ENCODE data around the gene MYL7.

Gene MYL7

DNA sequence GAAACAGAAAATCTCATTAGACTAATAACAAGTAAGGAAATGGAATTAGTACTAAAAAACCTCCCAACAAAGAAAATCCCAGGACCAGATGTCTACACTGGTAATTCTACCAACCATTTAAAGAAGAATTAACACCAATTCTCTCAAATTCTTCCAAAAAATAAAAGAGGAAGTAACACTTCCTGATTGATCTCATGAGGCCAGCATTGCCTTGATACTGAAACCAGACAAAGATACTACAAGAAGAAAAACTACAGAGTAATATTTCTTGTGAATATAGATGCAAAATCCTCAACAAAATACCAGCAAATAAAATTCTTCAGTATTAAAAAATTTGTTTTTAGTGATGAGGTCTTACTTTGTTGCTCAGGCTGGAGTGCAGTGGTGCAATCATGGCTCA, 26.8 kb upstream of the MYL7 start:
- DNase-seq: no peak

DNA sequence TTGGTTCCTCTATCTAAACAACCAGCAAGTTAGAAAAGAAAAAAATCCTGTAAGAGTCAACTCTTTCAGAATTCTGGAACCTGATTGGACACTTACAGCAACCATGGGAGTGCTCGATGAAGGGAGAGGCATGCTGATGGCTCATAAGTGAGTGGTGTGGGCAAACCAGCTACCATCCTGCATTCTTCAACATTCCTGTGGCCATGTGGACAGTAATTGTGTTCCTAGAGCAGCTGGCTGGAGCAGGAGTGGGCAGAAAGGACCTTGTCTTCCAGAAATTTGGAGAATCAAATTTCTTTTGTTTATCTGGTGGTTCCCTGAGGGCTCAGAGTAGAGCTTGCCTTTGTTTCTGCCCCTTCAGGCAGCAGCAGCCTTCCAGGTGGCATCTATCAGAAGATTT, 22.5 kb upstream of the MYL7 start:
- no peak for DNase-seq

DNA sequence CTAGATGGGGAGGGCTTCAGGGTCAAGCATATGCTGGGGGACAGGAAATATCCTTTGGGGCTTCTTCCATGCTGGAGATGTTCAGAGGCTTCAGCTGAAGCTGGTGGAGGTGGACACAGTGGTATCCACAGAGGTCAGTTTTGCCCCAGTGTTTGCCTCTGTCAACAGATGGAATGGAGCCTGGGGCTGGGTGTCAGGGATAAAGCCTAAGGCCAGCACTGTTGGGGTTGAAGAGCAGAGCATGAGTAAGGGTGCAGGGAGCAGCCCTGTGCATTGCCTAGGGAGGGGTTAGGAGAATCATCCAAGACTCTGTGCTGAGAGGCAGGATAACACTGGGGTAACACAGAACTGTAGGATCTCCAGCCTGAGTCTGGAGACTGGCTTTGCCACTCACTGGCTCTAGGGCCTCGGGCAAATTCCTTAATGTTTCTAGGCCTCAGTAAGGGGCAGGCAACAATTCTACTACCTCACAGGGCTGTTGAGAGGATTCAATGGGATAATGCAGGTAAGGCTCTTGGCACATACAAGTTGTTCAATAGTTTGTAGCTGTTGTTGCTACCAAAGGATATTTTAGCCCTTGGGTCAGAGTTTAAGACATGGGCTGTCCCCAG, 21.8 kb upstream of the MYL7 start:
- no peak for DNase-seq

DNA sequence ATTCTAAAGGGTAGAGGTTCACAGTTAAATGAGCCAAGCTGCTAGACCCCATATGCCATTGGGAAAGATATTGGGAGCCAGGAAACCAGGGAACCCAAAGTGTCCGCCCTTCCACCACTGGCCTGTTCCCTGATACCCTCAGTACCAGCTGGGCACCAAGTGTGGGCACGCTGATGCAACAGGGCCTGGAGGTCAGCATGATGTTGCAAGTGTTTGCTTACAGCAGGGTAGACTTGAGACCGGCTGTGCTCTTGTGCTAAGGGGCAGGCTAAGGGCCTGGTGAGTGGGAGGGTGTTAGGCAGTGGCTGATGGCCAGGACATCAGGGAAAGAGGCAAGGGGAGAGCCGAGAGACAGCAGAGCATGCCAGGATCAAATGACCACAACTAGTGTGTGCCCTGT, 21.0 kb upstream of the MYL7 start:
- no peak for DNase-seq

DNA sequence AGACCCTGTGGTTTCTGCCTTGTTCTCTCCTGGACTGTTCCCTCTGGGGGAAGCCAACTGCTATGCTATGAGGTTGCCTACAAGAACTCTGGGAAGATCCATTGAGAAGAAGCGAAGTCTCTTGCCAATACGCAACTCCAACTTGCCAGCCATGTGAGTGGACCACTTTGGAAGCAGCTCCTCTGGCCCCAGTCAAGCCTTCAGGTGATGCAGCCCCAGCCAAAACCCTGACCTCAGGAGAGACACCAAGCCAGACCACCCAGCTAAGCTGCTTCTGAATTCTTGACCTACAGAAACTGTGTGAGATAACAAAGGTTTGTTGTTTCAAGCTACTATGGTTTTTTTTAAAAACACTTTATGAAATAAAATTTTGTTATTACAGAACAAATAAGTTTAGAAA, 20.2 kb upstream of the MYL7 start:
- no peak for DNase-seq

DNA sequence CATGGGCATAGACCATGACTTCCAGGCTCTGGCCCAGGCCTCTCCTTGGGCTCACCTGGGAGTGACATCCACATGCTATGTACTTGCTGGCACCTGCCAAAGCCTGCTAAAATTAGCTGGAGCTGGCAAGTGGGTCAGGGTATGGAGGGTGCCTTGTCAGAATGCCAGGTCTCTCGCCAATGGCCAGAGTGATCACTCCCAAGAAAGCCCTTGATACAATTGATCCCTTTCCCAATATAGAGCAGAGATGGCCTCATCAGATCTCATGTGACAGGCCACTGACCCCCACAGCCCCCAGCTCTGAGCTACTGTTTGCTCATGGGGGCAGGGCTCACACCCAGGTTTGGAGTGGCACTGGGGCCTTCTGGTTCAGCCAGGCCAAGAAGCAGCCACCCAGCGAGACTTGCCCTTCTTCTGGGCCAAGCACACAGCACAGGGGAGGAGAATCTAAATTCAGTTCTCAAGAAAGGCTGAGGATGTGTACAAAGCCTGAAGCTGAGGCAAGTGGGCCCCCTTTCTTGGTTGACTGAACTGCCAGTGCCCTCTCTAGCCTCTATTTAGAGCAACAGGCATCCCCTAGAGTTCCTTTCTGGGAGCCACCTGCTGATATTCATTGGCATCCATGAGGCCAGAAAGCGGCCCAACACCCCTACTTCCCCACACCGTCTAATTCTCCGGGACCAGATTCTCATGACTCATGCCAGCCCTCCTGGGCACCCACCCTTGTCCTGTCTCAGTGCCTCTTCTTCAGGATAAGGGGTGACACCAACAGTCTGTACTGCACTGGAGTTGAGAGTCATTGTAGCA, 18.9 kb upstream of the MYL7 start:
- no peak for DNase-seq

DNA sequence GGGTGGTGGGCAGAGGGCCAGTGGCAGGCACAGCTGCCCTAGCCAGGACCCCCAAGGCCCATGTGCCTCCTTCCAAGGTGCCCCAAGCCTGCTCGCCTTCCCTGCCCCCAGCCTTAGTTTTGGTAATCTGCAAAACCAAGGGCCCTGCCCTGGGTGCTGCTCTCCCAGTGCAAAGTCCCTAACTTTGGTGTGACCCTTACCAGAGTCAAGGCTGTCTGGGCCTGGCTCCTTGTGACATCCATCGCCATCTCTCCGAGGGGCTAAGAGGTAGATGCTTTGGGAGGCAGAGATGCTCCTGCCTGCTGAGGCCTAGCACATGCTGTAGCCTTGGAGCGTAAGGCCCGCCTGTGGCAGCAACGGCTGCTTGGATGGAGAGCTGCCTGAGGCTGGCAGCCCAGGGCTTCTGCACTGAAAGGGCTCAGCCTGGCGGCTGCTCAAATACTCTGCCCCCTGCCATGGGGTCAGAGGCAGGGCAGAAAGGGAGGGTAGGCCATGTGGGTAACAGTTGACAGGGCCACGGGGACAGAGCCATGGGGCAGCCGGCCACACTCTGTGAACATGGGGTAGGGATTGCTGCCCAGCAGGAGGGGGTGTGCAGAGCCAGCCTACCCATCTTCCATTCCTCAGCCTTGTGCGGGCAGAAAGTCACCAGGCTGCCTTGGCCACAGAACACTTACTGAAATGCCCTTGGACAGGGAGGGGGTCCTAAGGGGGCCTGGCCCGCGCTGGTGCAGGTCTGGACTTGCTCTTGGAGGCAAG, 17.9 kb upstream of the MYL7 start:
- DNase-seq: no peak

DNA sequence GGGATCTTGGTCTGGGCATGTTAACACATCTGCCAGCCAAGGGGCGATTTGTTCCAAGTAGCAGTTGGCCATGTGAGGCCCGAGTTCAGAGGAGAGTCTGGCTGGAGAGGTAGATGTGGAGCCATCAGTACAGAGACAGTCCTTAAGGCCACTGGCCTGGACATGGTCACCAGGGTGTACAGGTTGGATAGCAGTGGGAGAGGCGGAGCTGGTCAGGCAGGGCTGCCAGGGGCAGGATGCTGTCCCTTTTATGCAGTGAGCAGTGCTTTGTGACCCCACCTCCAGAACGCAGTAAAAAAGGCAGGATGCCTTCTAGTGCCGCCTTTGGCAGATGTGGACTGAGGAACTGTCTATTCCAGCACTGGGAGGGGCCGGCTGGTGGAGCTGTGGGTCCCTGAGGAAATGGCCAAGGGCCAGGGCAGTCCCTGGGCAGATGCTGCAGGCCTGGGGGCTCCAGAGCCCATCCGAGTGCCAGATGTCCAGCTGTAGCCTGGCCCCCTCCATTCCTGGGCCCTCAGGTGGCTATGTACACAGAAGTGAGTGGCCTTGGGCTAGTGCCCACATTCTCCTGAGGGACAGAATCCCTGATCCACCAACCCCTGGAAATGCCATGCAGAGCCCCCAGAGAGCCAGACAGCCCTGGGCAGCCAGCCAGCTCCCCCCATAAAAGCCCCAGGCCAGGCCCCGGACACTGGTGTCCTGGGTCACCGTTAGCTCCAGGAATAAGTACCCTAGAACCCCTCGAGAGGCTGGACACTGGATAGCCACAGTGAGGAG, 17.2 kb upstream of the MYL7 start:
- no peak for DNase-seq

DNA sequence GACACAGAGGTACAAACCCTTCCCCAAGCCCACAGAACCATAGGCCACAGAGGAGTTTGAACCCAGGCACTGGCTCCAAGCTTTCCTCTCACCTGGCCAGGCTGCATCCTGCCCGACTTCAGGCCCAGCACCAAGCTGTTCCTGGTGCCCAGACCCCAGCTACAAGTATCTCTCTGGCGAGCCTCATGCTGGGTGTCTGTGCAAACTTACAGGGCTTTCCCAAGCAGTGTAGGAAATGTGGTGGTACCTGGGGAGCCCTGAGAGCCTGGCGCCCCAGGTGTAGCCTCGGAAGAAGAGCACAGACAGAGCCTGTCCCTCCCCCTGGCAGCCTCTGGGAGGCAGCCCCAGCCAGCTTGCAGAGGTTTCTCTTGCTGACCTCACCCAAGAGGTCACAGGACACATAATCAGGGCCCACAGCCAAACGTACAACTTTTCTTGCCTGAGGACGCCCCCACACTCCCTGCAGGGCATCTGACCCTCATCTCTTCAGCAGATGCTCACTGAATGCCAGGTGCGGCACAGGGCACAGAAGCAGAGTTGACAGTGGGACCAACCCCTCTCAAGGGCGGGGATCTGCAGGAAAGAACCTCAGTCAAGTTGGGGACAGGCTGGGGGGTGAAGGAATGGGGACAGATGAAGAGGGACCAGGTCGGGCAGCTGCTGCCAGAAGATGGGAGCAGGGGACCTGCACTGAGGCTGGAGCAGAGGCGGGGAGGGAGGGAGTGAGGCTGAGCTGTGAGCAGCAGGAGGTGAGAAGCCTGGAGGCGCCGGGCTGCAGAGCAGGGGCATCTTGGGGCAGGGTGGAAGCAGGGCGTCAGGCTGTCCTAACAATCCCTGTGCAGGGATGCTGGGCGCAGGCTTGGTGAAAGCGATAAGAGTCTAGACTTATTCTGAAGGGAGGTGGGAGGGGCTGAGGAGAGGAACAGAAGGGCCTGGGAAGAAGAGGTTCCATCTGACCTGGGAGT, 16.3 kb upstream of the MYL7 start:
- no peak for DNase-seq

DNA sequence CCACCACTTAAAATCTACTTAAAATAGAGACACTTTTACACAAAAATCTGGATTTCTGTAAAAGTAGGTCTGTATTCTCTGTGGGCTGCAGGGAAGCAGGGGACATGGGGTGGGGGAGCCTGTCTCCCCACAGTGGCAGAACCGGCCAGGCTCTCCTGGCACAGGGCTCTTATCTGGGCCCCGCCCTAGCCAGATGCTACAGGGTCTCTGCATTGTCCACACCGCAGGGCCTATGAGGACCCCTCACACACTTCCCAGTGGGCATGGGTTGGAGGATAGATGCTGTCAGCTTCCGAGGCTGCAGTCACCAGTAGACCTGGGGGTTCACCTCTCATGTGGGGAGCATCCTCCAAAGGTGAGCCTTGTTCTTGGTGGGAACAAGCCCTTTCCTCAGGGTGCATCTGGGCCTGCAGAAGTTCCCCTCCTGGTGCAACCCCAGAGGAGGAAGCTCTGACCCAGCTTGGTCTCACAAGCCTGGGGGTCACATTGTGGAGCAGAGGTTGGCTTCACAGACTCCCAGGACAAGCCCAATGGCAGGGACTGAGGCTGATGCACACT, 15.4 kb upstream of the MYL7 start:
- no peak for DNase-seq

DNA sequence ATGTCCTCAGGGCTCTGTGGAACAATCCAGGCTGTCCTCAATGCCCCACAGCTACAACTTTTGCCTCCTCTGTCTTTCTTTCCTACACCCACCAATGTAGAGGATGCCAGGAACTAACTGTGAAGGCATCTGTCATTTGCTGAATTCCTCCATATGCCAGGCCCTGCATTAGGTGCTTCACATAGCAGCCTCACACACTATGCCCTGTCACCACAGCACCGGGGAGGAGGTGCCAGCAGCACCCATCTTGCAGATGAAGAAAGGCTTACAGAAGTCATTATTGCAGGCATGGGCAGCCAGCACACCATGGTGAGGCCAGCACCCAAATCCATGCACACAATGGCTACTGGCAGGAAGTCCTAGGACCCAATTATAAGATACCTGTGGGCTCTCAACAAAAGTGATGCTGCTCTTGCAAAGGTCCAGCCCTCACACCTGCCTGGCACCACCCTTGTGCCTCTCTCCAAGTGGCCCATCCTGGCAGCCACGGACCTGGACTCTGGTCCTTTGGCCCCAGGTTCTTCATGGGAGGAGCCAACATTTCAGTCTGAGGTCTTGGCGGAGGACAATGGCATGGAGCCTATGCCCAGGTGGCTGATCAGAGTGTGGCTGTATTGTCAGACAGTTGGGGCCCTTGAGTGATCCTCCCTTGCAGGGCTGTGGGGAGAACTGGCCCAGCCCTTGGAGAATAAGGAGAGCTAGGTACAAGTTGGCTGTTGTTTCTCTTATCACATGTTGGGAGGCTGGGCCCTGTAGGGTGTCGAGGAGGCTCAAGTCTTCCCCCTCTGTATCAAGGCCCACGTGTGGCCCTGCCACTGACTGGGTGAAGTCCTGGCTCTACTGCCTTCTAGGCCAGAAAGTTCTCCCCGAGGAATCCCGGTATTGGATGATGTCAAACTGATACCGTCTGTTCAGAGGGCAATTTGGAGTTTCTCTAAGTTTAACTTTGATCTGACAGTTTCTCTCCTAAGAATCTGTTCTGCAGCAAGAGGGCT, 14.4 kb upstream of the MYL7 start:
- DNase-seq: no peak

DNA sequence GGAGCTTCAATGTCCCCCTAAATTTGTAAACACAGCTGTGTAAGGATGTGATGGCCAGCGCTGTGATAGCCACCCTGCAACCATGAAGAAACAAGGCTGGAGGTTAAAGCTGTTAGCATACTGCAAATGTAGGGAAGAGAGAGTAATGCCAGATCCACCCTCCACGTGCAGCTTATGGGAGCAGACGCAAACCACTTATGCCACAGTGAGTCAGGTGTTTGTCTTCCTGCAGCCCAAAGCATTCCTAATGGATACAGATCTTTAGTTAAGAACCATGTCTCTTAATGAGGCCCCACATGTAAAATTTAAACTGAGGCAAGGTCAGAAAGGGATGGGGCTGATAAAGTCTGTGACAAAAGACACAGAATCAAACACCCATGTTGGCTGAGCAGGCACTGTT, 13.6 kb upstream of the MYL7 start:
- DNase-seq: no peak

DNA sequence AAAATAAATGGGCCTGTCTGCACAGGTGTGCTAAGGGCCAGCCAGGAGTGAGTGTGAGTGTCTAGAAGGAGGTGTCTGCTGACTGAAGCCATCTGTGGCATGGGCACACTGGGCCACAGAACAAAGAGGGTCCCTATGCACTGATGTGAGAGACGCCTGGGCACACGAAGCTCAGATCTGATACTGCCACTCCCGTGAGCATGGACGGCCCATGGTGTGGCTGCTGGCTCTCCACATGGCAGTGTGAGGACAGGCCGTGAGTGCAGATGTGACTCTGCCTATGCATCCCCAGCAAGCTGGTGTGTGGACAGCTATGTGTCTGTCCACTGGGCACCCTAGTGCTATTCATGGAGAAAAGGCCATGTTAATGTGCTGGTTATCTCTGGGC, 12.8 kb upstream of the MYL7 start:
- no peak for DNase-seq

DNA sequence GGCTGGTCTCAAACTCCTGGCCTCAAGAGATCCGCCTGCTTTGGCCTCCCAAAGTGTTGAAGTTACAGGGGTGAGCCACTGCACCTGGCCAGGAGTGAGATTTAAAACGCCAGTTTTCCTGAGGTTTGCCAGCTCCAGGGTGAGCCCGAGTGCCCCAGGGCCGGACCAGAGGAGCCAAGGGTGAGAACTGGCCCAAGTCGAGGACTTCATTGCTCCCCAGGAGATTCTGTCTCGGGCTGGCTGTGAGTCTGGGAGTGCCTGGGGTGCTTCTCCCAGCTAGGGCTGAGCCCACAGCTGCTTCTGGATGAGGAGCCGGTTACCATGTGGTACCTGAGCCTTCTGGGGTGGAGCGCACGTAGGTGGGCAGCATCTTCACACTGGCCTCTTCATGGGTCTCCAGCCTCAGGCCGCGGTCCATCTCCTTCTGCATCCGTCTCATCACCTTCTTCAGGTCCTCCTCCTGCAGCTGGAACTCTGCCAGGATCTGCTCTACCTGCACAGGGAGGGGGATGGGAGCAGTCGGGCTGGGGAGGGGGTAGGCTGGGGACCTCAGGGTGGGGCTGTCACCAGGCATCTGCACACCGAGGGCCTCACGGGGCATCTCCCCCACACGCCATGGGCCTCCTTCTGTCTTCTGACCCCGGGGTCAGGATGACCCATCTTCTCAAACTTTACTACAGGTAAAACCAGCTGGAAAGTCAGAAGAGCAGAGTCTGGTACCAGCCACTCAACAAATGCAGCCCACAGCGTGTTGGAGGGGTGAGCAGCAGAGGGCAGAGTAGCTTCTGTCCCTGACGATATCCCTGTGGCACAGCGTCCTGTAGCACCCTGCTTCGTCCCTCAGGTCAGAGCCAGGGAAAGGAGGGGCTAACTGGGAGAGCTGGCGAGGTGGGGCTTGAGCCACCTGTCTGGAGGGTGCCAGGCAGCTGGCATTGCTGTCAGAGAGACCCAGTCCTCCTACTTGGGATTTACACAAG, 12.1 kb upstream of the MYL7 start:
- no peak for DNase-seq

DNA sequence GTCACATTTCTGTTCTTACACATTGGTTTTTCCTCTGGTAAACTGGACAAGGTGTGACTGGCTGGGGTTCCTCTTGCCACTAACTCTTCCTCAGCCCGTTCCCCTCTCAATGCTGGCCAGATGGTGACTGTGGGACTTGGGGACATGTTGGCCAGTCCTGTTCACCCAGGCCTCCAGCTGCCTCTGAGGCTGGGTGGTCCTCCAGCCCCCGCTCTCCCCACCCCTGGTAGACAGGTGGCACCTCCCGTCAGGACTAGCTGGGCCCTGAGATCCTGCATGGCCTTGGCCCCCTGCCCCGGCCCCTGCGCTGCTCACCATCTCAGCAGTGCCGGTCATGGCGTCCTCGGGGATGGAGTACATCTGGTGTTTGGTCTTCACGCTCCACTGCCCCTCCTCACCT, 10.8 kb upstream of the MYL7 start:
- no peak for DNase-seq

DNA sequence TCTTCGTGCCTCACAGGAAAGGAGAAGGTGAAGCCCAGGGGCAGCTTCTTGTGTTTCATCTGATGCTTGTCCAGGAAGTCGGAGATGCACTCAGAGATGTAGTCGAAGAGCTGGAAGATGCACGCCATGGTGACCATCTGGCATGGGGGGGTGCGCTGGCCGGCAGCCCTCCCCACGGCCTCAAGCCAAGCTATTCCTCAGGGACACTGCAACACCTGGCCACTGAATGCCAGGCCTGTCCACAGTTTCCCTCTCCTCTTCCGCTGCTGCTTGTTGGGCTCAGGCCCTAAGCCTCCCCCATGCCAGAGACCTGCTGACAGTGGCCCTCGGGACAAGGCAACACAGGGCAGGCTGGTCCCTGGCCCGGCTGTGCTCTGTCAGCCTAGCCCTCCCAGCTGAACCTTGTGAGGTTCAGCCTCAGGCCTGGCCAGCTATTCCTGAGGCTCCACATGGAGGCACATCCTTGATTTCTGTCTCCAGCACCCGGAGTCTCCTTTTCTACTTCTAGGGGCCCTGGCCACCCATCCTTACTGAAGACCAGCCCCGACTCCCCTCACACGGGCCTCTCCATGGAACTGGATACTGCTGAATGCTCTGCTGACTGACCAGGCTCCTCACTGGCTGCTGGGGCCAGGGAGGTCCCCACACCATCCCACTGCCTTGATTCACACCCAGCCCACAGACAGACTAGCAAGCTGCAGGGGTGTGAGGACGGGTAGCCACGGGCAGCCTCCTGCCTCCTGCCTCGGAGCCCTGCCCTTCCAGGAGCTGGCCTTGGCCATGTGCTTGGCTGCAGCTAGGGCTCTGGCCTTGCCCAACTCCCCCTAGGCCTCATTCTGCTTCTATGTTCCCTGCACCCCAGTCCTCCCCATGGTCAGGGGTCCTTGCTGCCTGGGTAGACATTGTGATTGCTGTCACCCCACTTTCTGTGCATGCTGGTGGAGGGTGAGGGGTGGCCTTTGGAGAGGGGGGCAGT, 10.1 kb upstream of the MYL7 start:
- DNase-seq: no peak

DNA sequence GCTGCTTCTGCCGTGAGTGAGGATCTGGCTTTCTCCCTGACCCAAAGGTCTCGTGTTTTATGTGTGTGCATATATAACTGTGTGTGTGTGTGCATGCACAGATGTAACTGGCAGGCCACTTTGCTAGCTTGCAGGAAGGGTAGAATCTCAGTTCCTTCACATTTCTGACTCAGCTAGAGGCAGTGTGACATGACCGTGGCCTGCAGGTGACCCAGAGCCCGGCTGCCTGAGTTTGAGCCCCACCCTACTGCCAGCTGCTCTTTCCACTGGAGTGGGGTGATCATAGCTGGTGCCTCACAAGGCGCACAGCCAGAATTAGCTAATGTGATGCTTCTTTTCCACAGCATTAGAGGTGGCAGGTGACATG, 9.3 kb upstream of the MYL7 start:
- no peak for DNase-seq
